GM18517 (cell line): ENCODE data around the gene SH3TC2.

Experiments used
- ATAC-seq: cut with Tn5 transposase; IDR thresholded peaks from one replicate; pipeline ENCODE4 v1.9.1; 2021; ENCODE audit warnings: mild to moderate bottlenecking, moderate library complexity; ENCODE audit not compliant: unreplicated experiment

SH3TC2 gene

GRCh38 chr5:148974642-148975327, 88.1 kb downstream of the SH3TC2 start:
- ATAC-seq: no peak

- ATAC-seq: no peak
Measured at GRCh38 chr5:148973455-148973854, 89.4 kb downstream of the SH3TC2 start.

- no peak for ATAC-seq
Measured at GRCh38 chr5:148972974-148973374, 89.9 kb downstream of the SH3TC2 start.

GRCh38 chr5:148972396-148972795, 90.5 kb downstream of the SH3TC2 start:
- no peak for ATAC-seq

GRCh38 chr5:148970876-148971275, 92.0 kb downstream of the SH3TC2 start:
- no peak for ATAC-seq

- no peak for ATAC-seq
Measured at GRCh38 chr5:148970228-148970627, 92.6 kb downstream of the SH3TC2 start.

- no peak for ATAC-seq
Measured at GRCh38 chr5:148969291-148969690, 93.6 kb downstream of the SH3TC2 start.

- ATAC-seq: no peak
Measured at GRCh38 chr5:148968311-148968710, 94.6 kb downstream of the SH3TC2 start.

GRCh38 chr5:148967783-148968182, 95.1 kb downstream of the SH3TC2 start:
- ATAC-seq: no peak

GRCh38 chr5:148966938-148967337, 95.9 kb downstream of the SH3TC2 start:
- ATAC-seq: no peak

GRCh38 chr5:148966348-148966747, 96.5 kb downstream of the SH3TC2 start:
- no peak for ATAC-seq

- ATAC-seq: no peak
Measured at GRCh38 chr5:148965511-148966265, 97.2 kb downstream of the SH3TC2 start.

GRCh38 chr5:148963664-148964063, 99.2 kb downstream of the SH3TC2 start:
- no peak for ATAC-seq

GRCh38 chr5:148962761-148963324, 100.0 kb downstream of the SH3TC2 start:
- no peak for ATAC-seq

GRCh38 chr5:148962200-148962550, 100.7 kb downstream of the SH3TC2 start:
- no peak for ATAC-seq

GRCh38 chr5:148961261-148962199, 101.3 kb downstream of the SH3TC2 start:
- ATAC-seq: no peak

- no peak for ATAC-seq
Measured at GRCh38 chr5:148960070-148960769, 102.6 kb downstream of the SH3TC2 start.

GRCh38 chr5:148957591-148958202, 105.2 kb downstream of the SH3TC2 start:
- no peak for ATAC-seq

GRCh38 chr5:148956477-148957385, 106.1 kb downstream of the SH3TC2 start:
- no peak for ATAC-seq
